HTR-8/SVneo (cell line): ENCODE results near the gene APBA1.
"Not testable (repeated sequence)": the region's sequence is repeated elsewhere in the genome, so short reads cannot be mapped to it uniquely, and the experiment has no call there.

Experiments
- DNase-seq: peaks from one replicate; pipeline ENCODE4 v3.0.0; 2011; ENCODE audit warnings: low spot score, mixed read lengths; ENCODE audit not compliant: insufficient read length
- FAIRE-seq: peaks from 2 replicates; lab custom pipeline; 2011; peaks lifted over from hg19 to GRCh38; lab: Jason Lieb, UNC

Gene APBA1

DNA sequence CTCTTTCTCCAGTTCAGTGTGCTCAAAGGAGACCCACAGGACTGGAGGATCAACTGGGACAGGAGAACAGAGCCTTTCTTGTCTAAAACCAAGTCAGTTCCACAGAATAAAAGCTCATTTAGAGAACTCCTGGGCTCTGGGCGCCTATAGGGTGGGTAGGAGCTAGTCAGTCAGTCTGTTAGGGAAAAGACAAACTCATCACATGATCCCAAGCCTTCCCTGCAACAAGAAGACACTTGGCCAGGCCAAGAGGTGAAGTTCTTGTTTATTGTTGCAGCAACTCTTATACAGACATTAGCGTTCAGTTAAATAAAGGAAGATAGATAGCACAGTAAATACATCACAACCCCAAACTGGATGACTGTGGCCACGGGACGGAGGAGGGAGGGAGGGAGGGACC, 244.9 kb downstream of the APBA1 start:
- FAIRE-seq (no peak), DNase-seq (no peak)

- no peak for FAIRE-seq
- no peak for DNase-seq
Measured at GRCh38 chr9:69425136-69425801, 246.9 kb downstream of the APBA1 start.

DNA sequence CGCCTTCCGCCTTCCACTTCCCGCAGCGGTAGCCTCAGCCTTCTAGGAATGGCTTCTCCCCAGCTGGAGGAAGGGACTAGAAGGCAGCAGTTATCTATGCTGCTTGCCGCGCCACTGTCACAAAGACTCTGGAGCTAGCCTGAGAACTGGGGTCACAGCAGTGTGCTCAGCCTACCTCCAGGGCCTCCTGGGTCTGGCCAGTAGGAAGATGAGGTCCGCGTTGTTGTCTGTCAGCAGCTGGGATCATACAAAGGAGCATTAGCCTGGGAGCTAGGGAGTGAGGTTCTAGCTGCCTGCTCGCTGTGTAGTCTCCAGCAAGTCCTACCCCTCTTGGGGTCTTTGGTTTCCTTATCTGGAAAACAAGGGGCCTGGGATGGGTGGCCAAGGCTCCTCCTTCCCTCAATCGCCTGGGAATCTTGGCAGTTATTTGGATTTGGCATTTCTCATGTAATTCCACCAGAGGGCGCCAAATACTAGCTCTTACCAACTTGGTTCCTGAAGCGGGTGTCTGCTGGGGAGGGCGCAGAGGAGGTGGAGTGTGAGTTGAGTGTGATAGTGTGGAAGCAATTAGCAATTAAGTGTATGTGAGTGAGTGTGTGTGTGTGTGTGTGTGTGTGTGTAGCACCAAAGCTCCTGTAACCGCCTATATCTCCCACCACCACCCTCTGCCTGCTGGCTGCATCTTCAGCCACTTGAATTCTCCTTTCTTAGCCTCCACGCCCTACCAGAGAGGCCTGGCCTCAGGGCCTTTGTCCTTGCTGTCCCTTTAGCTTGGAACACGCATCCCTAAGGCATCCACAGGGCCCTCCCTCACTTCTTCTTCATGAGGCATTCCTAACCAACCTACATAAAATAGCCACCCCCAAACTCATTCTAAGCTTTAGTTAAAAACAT, 250.0 kb downstream of the APBA1 start:
- DNase-seq (peak; percentile 69), FAIRE-seq (peak; percentile 13)

- FAIRE-seq = no peak
- DNase-seq = no peak
Measured at GRCh38 chr9:69420611-69421270, 251.4 kb downstream of the APBA1 start.

GRCh38 chr9:69412741-69413150, 259.4 kb downstream of the APBA1 start:
- FAIRE-seq (no peak), DNase-seq (peak; percentile 62)

DNA sequence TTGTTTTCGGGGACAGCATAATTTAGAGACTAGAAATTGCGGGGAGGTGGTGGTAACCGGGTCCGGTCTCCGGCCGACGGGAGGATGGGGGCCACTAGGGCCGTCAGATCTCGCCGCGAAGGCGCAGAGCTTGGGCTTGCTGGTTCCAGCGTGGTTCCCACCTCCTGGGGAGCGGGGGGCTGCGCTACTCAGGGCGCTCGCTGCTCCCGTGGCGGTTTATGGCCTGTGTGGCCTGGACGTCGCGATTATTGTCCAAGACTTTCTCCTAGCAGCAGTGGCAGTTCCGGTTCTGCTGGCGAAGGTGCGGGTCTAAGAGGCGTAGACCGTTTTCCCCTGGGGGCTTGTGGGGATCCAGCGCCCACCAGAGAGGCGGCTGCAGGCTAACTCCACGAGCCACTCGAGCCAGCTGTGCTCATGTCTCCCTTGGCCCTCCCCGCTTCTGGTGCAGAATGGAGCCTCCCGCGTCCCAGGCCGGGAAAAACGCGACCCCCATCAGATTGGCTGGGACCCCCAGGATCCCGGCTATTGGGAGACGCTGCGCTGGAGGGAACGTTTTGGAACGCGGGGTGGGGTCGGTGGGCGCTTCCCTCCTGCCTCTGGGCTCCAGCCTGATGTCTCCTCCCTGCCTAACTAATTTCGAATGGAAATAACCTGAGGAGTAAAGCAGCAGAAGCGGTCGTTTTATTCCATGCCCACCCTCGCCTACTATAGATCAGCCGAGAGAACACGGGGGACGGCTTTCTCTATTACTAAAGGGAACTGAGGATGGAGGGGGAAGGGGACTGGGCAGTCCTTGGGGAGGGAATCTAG, 260.0 kb downstream of the APBA1 start:
- DNase-seq (no peak), FAIRE-seq (no peak)

DNA sequence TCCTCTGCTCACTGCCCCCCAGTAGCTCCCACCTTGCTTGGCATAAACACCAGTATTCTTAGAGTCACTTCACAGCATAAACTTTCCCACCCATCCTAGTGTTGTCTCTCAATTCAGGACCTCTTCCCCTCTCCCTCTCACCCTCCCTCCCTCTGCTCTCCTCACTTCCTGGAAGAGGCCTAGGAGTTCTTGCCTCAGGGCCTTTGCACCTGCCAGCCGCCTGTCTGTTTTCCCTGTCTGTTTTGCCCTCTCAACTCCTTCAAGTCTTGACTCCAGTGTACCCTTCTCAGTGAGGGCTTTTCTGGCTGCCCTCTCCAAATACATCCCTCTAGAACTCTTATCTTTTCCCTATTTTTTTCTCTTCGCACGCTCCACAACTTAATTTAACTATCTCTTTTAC, 260.9 kb downstream of the APBA1 start:
- DNase-seq (no peak), FAIRE-seq (no peak)

GRCh38 chr9:69409936-69410335, 262.2 kb downstream of the APBA1 start:
- FAIRE-seq, DNase-seq: not testable (repeated sequence)

DNA sequence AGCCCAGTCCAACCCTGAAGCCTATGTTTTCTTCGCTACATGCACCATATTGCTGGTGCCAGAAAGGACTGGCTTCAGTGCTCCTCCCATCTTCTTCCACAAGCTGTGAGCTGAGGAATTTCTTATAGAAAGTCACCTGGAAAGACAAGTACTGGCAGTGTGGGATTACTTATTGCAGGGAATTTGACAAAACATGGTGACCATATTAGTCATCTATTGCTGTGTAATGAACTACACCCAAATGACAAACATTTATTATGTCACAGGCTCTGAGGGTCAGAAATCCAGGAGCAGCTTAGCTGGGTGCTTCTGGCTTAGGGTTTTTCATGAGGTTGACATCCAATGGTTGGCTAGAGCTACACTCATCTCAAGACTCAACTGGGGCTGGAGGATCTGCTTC, 271.7 kb downstream of the APBA1 start:
- FAIRE-seq = no peak

GRCh38 chr9:69397384-69398214, 274.6 kb downstream of the APBA1 start:
- DNase-seq (no peak), FAIRE-seq (no peak)

More for the DNA sequence above, 271.7 kb downstream of the APBA1 start:
- no peak for DNase-seq

- DNase-seq (no peak), FAIRE-seq (no peak)
Measured at GRCh38 chr9:69396759-69397158, 275.4 kb downstream of the APBA1 start.

DNA sequence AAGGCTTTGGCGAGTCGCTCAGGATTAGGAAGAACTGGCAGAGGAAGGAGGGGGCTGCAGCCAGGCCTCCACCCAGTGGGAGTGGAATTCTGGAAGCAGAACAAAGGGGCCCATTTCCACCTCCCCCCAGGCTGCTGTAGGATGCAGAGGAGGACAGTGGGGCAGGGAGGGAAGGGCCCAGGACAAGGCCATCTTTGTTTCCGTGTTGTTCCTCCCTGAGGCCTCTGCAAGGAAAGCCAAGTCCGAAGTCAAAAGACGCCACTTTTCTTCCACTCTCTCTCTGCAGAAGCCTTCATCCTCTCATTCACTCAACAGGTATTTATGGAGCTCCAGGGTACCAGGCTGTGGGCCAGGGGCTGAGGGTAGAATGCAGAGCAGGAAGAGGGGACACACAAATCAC, 276.5 kb downstream of the APBA1 start:
- FAIRE-seq (no peak), DNase-seq (no peak)

- FAIRE-seq = no peak
- DNase-seq = no peak
Measured at GRCh38 chr9:69393425-69393824, 278.7 kb downstream of the APBA1 start.

DNA sequence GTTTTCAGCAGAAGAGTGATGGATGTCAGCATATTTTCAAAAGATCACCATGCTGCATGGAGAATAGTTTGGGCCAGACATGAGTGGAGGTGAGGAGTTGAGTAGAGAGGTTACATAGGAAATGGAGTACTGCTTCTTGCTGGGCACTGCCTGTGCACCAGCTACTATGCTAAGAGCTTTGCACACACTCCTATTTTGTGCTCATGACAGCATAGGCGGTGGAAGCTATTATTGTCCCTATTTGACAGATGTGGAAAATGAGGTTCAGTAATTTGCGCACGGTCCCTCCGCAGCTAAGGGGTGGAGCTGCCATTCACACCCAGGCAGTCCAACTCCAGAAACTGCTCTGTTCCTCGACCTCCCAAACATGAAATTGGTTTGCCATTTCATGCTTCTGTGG, 279.3 kb downstream of the APBA1 start:
- FAIRE-seq (no peak), DNase-seq (no peak)

GRCh38 chr9:69391946-69392345, 280.2 kb downstream of the APBA1 start:
- DNase-seq (no peak), FAIRE-seq (no peak)

DNA sequence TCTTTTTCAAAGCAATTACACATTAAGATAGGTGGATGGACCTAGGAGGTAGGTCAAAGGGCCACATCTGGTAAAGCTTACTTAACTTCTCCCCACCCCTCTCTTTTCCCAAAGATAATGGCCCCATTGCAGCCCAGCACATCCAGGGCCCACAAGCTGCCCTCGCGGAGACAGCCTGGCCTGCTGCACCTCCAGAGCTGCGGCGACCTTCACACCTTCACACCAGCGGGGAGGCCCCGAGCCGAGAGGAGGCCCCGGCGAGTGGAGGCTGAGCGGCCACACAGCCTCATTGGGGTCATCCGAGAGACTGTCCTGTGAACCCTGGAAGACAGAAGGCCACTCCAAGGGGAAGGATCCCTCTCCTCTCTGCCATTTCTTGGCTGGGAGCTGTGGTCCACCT, 280.7 kb downstream of the APBA1 start:
- no peak for DNase-seq
- FAIRE-seq = no peak

GRCh38 chr9:69389437-69389995, 282.7 kb downstream of the APBA1 start:
- FAIRE-seq = no peak
- DNase-seq = no peak

DNA sequence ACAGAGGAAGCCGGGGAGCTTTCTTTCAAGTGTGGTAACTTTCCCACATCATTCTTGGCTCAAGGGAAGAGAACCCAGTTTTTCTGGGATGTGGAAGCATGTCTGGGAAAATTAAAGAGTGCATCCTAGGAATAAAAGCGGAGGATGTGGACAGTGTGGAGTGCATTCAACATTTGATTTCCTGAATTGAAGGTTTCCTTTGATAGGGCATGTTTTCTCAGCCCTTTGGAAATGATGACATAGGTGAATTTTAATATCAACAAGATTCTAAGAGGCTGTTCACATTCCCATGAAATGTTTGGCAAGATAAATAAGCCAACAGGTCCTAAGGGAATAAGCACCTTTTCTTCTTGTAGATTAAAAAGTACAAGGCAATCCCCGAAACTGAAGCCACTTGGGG, 283.6 kb downstream of the APBA1 start:
- FAIRE-seq (no peak), DNase-seq (no peak)

DNA sequence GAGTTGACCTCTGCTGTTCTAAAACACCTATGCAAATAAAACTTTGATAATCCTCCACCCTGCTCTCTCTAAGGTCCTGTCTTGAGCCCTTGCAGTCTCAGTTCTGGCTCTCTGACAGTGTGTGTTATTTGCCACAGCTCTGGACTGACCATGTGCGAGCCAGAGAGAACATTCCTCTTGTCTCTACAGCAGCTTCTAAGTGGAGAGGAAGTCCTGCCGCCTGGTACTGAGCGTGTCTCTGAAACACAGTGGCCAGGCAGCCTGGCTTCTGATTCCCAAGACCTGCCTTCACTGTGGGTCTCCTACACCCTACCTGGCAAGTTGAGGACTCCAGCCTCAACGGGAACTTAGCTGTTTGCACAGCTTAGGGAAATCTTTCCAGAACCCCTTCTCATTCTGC, 285.5 kb downstream of the APBA1 start:
- DNase-seq (no peak), FAIRE-seq (no peak)
